ENCODE measurements around the gene MEIS1.
"Not testable (repeated sequence)": the region's sequence is repeated elsewhere in the genome, so short reads cannot be mapped to it uniquely, and the experiment has no call there.

Gene MEIS1

DNA sequence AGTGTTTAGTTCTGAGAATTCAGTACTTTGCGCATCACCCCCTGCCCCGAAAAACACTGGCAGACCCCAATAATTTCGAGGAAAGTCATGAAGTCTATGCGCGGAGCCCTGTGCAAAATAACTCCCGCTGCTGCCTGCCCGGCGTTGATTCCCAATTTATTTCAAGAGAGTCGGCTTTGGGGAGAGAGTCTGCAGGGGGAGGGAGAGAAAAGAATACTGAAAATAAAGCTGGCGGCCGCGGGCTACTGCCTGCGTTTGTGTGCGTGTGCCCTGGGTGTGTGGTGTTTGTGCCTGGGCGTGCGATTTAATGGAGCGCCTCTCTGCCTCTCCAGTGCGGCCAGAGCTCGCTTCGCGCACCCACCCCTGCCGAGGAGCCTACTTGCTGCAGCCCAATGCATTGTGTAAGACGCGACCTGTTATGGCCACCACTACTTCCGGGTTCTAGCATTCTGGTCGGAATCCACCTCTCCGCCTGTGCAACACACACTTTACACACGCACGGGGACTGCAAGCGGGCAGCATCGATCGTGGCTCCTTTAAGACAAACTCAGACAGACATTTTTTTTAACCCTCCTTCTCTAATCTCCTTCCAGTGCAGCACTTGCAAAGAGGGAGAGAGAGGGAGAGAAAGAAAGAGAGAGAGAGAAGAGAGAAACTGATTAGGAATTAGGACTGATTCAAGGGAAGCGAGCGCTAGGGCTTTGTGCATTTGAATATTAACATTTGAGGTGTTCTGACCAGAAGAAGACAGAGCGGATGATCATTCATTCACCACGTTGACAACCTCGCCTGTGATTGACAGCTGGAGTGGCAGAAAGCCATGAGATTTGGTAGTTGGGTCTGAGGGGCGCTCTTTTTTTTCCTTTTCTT is at the start of gene MEIS1:
Gene MEIS1, plus strand, starts transcription at position 447 of the 870 bp plus-strand sequence. CDS start 732 bp downstream, outside the sequence.
- H3K4me3 ChIP-seq (ENCODE audit: low read length): peak within 1 kb of the TSS; percentile 65
- no peak for TF ChIP-seq ZNF274 (IDR thresholded peaks at IDR 0.05; ENCODE audit: low read depth, low read length)

GRCh38 chr2:66387016-66387753 is 47.7 kb upstream of the MEIS1 start:
- no peak for TF ChIP-seq ZNF274 (IDR thresholded peaks at IDR 0.05; ENCODE audit: low read depth, low read length)
- no peak overlapping the region for H3K4me3 ChIP-seq (ENCODE audit: low read length)

GRCh38 chr2:66389651-66390131 is 45.2 kb upstream of the MEIS1 start:
- H3K4me3 ChIP-seq (ENCODE audit: low read length): no peak overlapping the region
- no peak for TF ChIP-seq ZNF274 (IDR thresholded peaks at IDR 0.05; ENCODE audit: low read depth, low read length)

GRCh38 chr2:66390152-66390551 is 44.8 kb upstream of the MEIS1 start:
- H3K4me3 ChIP-seq (ENCODE audit: low read length): no peak overlapping the region
- no peak for TF ChIP-seq ZNF274 (IDR thresholded peaks at IDR 0.05; ENCODE audit: low read depth, low read length)

DNA sequence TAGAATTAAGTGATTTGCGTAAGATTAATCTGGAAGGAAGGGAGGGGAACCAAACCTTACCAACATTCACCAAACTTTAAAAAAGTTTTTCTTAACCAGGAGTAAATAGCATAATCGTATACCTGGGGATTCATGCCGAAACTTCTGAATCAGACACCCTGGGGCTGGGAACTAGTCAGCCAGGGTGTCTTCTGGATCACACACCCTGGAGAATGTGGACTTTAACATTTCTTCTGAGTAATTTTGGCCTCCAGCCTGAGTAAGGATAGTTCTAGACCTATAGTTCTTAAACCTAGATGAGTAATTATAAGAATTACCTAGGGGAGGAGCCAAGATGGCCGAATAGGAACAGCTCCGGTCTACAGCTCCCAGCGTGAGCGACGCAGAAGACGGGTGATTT is 44.1 kb upstream of the MEIS1 start:
- H3K4me3 ChIP-seq (ENCODE audit: low read length): no peak overlapping the region
- no peak for TF ChIP-seq ZNF274 (IDR thresholded peaks at IDR 0.05; ENCODE audit: low read depth, low read length)

GRCh38 chr2:66391240-66391639 is 43.7 kb upstream of the MEIS1 start:
- H3K4me3 ChIP-seq (ENCODE audit: low read length): not testable (repeated sequence)

DNA sequence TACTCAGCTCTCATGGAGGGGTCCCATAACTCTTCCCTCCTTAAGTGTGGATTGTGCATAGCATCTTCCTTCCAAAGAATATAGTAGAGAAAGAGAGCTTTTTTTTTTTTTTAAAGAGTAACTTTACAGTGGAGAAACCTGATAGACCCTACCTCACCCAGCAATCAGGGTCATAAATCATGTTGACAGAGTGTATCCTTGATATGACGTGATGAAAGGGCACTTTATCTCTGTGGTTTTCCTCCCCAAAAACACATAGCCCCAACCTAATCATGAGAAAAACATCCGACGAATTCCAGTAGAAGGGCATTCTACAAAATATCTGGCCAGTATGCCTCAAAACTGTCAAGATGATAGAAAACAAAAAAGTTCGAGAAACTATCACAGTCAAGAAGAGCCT is 29.5 kb upstream of the MEIS1 start:
- no peak for TF ChIP-seq ZNF274 (IDR thresholded peaks at IDR 0.05; ENCODE audit: low read depth, low read length)
- no peak overlapping the region for H3K4me3 ChIP-seq (ENCODE audit: low read length)

DNA sequence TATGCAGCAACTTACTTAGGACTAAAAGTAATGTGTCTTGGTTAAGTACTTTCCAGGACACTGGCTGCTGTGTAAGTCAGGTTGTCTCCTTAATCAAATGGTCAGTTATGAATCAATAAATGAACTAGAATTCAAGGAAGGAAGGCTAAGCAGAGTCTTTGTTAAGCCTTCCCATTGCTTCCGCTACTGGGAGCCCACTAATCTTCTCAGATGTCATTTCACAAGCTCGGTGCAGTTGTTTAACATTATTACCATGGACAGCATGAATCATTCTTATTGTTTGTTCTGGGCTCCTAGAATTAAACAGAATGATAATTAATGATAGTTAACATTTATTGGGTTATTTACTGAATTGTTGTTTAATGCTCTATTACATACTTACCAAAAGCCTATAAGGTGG is 26.0 kb upstream of the MEIS1 start:
- H3K4me3 ChIP-seq (ENCODE audit: low read length): no peak overlapping the region
- no peak for TF ChIP-seq ZNF274 (IDR thresholded peaks at IDR 0.05; ENCODE audit: low read depth, low read length)

DNA sequence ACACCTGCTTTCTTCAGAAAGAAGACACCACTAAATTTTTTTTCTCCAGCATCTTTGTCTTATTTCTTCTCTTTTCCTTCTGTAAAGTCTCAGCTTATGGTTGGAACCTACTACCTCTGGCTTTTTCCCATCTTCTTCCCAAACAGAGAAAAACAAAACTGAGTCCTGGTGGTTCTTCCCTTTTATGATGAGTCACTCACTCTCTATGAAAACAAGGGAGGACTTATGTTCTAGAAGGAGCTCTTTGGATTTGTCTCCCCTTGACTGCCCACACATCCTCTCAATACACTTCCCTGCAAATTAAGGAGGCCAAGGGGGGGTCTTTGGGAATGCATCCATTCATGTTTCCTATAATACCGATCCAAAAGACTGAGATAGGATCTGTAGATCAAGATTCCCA is 22.1 kb upstream of the MEIS1 start:
- H3K4me3 ChIP-seq (ENCODE audit: low read length): no peak overlapping the region

DNA sequence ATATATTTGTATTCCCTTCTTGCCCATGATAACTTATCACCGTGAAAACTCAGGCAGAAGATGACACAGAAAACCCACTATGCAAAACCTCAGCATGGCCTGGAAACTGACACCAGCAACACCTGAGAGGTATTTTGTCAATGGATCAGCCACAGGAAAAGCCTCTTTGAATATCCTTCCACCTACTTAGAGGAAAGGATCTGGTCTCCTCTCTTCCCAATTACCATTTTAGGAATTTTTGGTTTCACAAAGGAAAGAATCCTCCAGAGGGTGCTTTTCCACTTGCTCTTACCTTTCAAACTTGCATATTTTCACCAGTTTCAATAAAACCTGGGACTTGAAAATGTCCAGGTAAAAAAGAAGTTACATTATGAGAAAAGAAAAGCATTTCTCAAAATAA is 20.0 kb upstream of the MEIS1 start:
- H3K4me3 ChIP-seq (ENCODE audit: low read length): no peak overlapping the region
- TF ChIP-seq ZNF274 (IDR thresholded peaks at IDR 0.05; ENCODE audit: low read depth, low read length): no peak

More for the DNA sequence above, 22.1 kb upstream of the MEIS1 start:
- no peak for TF ChIP-seq ZNF274 (IDR thresholded peaks at IDR 0.05; ENCODE audit: low read depth, low read length)

DNA sequence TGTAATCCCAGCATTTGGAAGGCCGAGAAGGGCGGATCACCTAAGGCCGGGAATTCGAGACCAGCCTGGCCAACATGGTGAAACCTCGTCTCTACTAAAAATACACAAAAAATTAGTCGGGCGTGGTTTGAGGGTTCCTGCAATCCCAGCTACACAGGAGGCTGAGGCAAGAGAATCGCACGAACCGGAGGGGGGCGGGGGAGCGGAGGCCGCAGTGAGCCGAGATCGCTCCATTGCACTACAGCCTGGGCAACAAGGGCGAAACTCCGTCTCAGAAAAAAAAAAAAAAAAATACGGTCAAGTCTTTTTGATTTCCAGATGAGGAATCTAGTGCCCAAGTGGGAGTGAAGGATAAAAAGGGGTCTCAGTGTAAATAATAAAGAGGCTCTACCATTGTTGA is 16.5 kb upstream of the MEIS1 start:
- no peak overlapping the region for H3K4me3 ChIP-seq (ENCODE audit: low read length)
- TF ChIP-seq ZNF274 (IDR thresholded peaks at IDR 0.05; ENCODE audit: low read depth, low read length): no peak

DNA sequence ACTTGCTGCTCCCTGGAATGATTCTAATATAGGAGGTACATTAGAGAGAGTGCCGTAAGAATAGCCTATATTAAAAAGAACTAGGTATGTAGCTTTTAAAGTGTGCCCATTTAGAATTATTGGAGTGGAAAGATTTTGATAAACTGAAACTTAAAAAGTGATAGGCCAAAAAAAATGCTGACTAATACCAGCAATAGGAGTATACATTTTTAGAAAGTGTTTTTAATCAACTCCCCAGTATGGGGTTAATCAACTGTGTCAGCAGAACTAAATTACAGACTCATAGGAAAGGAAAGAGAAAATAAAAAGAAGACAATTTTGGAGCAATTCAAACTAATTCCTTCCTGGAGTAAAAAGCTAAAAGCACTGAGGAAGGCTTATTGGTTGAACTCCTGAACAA is 13.3 kb upstream of the MEIS1 start:
- no peak overlapping the region for H3K4me3 ChIP-seq (ENCODE audit: low read length)
- no peak for TF ChIP-seq ZNF274 (IDR thresholded peaks at IDR 0.05; ENCODE audit: low read depth, low read length)

DNA sequence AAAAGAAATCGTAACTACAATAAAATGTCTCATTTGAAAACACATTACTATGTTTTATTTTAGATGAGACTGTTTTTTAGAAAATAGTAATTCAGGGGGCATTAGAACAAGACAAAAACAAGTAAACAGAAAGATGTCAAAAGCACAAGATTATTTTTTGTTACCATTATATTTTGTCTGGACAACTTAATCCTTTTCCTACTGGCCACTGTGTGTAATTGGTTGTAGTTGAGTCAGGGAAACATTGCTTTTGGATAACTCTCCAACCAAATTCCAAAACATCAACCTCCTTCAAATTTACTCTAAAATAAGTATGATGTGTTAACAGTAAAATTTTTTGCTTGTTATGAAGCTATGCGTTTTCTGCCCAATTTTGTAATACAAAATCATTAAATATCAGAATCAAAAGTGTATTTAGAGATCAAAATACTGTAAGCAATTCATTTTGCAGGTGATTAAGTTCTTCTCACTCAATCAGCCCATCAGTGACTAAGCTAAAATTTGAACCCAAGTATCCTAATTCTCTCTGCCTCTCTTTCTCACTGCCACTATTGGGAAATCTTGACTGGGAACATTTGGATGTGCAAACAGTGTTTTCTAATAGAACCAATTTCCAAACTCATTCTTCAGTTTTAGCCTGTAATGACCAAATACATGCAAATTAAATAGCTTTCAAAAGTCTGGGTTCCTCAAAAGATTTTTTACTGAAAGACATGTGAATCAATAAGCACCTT is 11.4 kb upstream of the MEIS1 start:
- TF ChIP-seq ZNF274 (IDR thresholded peaks at IDR 0.05; ENCODE audit: low read depth, low read length): no peak
- no peak overlapping the region for H3K4me3 ChIP-seq (ENCODE audit: low read length)
